NCI-H2107 treated with DMSO at 0.1 percent for 48 hours (cell line): ENCODE measurements around the gene CHD1.
"Not testable (repeated sequence)": the region's sequence is repeated elsewhere in the genome, so short reads cannot be mapped to it uniquely, and the experiment has no call there.

Source experiments
- DNase-seq: peaks from one replicate; lab custom pipeline; 2025; ENCODE audit not compliant: unreplicated experiment; lab: John Stamatoyannopoulos, UW

CHD1 gene

GRCh38 chr5:98928873-98929709 lies at the start of gene CHD1:
TSS of gene CHD1 (minus strand) at chr5:98929007. CDS start at chr5:98926386, 2,621 bp downstream.
- DNase-seq, result peak; percentile 54

- DNase-seq, result no peak
Measured at GRCh38 chr5:98978528-98978927, 49.7 kb upstream of the CHD1 start.

- no peak for DNase-seq
Measured at GRCh38 chr5:98977723-98978122, 48.9 kb upstream of the CHD1 start.

GRCh38 chr5:98975682-98976407 lies 47.0 kb upstream of the CHD1 start:
- DNase-seq, result no peak

DNA sequence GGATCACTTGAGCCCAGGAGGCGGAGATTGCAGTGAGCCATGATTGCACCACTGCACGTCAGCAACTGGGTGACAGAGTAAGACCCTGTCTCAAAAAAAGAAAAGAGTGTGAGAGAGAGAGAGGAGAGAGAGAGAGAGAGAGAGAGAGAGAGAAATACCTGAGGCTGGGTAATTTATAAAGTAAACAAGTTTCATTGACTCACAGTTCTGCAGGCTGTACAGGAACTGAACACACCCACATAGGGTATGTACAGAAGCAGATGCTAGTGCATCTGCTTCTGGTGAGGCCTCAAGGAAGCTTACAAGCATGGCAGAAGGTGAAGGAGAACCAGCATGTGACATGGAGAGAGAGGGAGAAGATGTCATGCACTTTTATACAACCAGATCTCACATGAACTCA lies 46.4 kb upstream of the CHD1 start:
- no peak for DNase-seq

DNA sequence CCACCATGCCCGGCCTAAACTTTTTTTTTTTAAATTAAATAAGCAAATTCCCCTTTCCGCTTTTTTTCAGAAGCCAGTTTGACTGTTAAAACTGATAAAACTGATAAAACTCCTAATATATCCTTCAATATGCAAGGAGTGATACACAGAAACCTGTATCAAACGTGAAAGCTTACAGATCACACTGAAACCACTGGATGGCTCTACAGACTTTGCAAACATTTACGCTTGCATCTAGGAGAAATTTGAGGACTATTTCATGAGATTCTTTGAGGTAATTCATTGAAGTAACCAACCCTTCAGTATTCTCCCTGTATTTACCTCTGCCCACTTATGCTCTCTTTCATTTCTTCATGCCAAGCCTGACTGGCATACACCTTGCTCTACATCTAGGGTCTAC lies 40.6 kb upstream of the CHD1 start:
- no peak for DNase-seq

DNA sequence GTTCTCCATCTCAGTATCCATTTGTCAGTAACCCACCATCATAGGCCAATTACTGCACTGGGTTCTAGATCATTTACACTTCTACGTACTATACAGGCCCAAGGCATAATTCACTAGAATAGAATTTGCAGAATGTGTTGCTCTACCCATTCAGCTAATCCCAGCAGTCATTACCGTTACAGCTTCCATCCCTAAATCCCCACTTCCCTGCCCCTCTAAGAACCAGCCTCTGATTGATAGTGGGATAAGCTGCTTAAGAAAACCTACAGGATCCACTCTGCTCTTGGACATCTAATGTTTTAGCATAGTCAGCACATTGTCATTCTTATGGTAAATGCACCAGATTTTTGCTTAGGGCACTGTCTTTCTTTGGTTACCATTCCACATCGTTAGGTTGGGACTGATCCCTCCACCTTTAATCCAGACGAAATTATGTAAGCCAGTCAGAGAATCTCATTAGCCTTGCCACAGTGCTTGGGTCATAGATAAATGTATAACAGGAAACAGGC lies 39.3 kb upstream of the CHD1 start:
- no peak for DNase-seq

- no peak for DNase-seq
Measured at GRCh38 chr5:98965226-98965625, 36.4 kb upstream of the CHD1 start.

- DNase-seq, result no peak
Measured at GRCh38 chr5:98964621-98965020, 35.8 kb upstream of the CHD1 start.

GRCh38 chr5:98963019-98963418 lies 34.2 kb upstream of the CHD1 start:
- DNase-seq, result no peak

DNA sequence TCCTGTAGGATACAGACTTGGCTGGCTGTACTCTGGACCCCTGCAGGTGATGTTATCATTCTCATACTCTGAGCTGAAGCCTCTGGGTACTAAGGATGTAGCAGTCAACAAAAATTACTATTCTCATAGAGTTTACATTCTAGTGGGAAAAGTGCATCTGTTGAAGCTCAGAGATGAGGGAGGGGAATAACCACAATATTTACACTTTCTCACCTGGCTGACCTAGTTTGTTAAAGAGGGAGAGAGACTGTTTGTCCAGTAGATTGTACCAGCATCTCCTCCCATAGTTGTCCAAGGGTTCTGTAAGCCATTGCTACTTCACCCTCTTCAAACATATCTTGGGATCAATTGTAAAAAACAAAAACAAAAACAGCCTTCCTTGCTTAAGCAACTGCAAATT lies 33.8 kb upstream of the CHD1 start:
- DNase-seq, result no peak

DNA sequence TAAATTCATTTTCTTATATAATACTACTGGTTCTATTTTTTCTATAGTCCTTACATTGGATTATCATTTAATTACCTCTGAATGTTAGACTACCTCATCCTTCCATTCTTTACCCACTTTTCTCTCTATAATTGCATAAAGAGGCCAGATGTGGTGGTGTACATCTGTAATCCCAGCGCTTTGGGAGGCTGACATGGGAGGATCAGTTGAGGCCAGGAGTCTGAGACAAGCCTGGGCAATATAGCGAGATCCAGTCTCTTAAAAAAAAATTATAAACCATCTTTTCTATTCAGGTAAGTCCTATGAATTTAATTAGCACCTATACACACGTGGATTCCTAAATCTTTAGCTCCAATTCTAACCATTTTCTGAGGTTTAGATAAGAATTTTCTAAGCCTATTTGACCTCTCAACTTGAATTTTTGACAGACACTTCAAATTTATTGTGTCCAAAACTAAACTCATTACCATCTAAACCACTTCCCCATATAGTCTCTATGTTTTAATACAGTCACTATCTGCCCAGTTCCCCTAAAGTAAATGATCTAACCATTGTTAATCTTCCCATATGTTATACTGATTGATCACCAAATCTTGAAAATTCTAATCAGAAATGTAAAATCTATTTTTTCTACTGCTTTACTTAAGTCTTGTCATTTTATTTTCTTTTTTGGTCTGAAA lies 33.0 kb upstream of the CHD1 start:
- no peak for DNase-seq

DNA sequence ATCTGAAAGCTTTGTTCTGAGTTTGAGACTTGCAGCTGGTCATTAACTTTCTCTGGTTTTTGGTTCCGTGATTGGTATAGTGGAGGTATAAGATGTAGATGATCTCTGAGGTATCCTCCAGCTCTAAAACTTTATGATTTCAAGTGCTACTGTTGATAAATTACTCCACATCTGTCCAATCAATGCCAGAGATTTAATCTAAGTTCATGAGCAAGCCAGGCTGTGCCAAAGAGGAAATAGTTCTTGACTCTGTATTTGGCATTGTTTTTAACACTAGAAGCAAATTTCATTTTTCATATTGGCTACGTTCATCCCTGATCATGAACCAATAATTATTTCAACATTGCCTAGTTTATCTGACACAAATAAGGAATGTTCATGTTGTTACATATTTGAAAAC lies 28.5 kb upstream of the CHD1 start:
- DNase-seq, result no peak

DNA sequence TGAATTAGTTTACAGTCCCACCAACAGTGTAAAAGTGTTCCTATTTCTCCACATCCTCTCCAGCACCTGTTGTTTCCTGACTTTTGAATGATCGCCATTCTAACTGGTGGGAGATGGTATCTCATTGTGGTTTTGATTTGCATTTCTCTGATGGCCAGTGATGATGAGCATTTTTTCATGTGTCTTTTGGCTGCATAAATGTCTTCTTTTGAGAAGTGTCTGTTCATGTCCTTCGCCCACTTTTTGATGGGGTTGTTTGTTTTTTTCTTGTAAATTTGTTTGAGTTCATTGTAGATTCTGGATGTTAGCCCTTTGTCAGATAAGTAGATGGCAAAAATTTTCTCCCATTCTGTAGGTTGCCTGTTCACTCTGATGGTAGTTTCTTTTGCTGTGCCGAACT lies 27.1 kb upstream of the CHD1 start:
- not testable (repeated sequence) for DNase-seq

GRCh38 chr5:98955471-98955870 lies 26.7 kb upstream of the CHD1 start:
- not testable (repeated sequence) for DNase-seq

DNA sequence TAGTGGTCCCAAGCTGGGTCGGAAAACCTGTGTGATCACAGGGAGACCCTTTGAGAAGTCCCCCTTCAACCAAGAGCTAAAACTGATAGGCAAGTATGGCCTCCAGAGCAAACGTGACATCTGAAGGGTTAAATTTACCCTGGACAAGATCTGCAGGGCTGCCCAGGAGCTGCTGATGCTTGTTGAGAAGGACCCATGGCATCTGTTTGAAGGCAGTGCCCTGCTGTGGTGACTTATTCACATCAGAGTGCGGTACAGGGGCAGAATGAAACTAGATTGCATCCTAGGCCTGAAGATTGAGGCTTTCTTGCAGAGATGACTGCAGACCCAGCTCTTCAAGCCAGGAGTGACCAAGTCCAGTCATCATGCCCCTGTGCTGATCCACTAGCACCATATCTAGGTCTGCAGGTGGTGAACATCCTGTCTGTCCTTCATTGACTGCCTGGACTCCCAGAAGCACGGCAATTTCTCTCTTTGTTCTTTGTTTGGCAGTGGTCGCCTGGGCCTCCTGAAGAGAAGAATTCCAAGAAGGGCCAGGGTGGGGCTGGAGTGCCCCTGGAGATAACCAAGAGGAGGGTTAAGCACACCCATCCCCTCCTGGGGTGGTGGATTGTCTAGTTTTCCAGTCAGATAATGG lies 25.7 kb upstream of the CHD1 start:
- DNase-seq, result no peak

DNA sequence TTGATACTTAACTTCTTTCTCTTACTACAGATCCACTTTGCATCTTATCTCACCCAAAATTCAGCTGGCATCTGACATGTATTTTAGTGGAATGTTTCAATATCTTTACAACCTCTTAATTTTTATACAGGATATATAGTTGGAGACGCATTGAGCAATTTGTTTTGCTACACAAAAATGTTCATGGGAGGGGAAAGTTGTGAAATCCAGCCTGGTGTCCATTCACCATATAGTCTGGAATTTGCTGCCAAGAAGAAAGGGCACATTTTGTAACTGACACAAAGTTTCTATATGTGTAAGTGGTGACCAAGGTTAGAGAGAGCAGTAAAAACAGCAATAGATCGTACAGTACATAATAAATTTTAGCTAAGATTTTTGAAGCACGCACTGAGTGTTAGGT lies 14.0 kb upstream of the CHD1 start:
- no peak for DNase-seq

DNA sequence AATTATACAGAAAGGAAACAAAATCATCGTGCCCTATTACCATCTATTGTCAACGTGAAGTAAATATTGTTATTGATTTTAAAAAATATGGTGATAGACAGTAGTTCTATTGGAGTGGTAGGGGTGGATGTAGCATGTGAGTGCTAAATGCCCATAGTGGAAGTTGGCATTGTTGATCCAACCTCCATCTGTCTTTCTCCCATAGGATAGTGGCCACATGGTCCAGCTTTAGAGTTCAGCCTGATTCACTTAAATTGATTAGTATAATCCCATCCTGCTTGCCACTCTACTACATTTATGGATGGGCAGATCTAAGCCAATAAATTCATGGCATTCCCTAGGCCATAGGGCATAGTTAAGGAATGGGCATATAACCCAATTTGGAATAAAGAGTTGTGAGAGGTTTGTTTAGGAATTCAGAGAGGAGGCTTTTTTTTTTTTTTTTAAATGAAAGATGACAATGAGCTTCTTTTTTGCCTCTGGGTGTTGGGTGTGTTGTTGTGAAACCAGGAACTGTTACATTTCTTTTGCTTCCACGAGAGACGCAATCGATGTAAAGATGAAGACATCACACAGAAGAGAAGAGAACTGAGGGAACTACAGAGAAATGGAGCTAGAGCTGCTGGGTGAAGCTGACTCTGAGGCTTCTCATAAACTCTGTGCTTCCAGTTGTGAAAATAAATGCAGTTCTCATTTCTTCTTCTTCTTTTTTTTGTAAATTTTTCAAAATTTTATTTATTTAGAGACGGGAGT lies 12.5 kb upstream of the CHD1 start:
- no peak for DNase-seq

DNA sequence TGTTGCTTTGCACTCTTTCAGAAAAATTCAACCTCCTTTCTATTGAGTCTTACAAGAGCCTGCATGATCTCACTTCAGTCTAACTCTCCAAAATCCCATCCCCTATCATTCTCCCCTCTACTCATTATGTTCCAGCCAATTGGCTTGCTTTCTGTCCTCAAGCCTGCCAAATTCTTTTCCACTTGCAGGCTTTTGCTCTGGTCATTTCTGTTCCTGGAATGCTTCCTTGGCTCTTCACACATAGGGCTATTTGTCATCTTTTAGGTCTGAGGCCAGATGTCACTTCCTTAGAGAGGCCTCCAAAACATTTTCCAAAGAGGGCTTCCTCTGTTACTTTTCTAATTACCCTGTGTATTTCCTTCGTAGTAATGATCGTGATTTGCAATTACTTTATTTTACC lies 11.8 kb upstream of the CHD1 start:
- DNase-seq, result no peak

DNA sequence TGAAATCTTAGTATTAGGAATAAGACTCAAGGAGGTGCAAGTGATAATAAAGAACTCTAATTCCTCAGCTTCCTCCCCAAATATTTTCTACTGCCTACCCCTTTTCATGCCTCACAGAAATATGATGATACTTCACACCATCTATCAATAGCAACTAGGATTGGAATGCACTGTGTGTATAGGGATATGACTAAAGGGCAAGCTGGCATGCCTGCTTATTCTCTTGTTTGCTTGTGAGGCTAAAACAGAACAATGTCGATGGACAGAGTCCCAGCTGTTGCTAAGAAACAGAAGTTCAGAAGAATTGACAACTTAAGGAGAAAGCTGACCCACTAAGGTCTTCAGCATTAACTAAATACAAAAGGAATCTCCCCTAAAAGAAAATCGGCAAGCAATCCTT lies 9.7 kb upstream of the CHD1 start:
- no peak for DNase-seq
